Stomach (tissue), 9 donors: ENCODE measurements around the gene SNX20. TPM values are rescaled to one million over a fixed set of nuclear protein-coding genes. Genes with fewer than 3 reads are reported as not detected.

Experiments
- DNase-seq, 2 donors: peaks; one replicate each; pipeline versions ENCODE4 v3.0.0 to v3.0.0-alpha.2; 2013 to 2019
- H3K27ac ChIP-seq, 5 donors: fragments of 200-600 bp in 4 of 5; sonication (generic) in 4 of 5; one replicate each; pipeline ENCODE4 v1.5.1; 2013 to 2019; ENCODE audit warnings: mild to moderate bottlenecking in 1 of 5, moderate library complexity in 1 of 5
- H3K27me3 ChIP-seq, 3 donors: fragments of 200-600 bp; sonication (generic); one replicate each; pipeline ENCODE4 v1.5.1; 2017 to 2019; ENCODE audit warnings: mixed run types in 1 of 3
- H3K36me3 ChIP-seq, 4 donors: fragments of 200-600 bp; sonication (generic); 1 replicate in 3 of 4; 2 replicates in 1 of 4; pipeline ENCODE4 v1.5.1; 2016 to 2019
- H3K4me1 ChIP-seq, 4 donors: fragments of 200-600 bp; sonication (generic); one replicate each; pipeline ENCODE4 v1.5.1; 2016 to 2019
- H3K4me3 ChIP-seq, 4 donors: fragments of 200-600 bp; sonication (generic) in 3 of 4; one replicate each; pipeline ENCODE4 v1.5.1; 2016 to 2019; ENCODE audit warnings: mild to moderate bottlenecking in 1 of 4
- H3K9me3 ChIP-seq, 4 donors: fragments of 200-600 bp; sonication (generic); one replicate each; pipeline ENCODE4 v1.5.1; 2016 to 2019
- CTCF ChIP-seq, 7 experiments: fragments of 450-650 bp in 4 of 7; fragments of 200-600 bp in 3 of 7; sonication (generic) in 3 of 7; IDR thresholded peaks; one replicate each; pipeline ENCODE4 v1.5.1; 2016 to 2019; ENCODE audit warnings: antibody characterized with exemption in 7 of 7, control low read depth in 2 of 7, mild to moderate bottlenecking in 1 of 7
- EP300 ChIP-seq: sonication (generic); formaldehyde crosslinking; IDR thresholded peaks from one replicate; pipeline ENCODE4 v1.6.1; 2017; ENCODE audit warnings: antibody characterized with exemption
- POLR2A ChIP-seq, 4 donors: fragments of 450-650 bp; IDR thresholded peaks; one replicate each; pipeline ENCODE4 v1.6.1; 2016; ENCODE audit warnings: antibody characterized with exemption in 4 of 4, control low read depth in 2 of 4, mild to moderate bottlenecking in 1 of 4, moderate library complexity in 1 of 4
- POLR2AphosphoS5 ChIP-seq, 3 donors: sonication (generic); formaldehyde crosslinking; IDR thresholded peaks; one replicate each; pipeline ENCODE4 v1.6.1; 2016; ENCODE audit warnings: antibody characterized with exemption in 3 of 3
- WGBS, 5 donors: extraction: QIAGEN DNeasy Blood & Tissue Kit in 3 of 5; methylation state at CpG; one replicate each; pipeline versions ENCODE4 v1.1.5 to v1.1.7; 2013 to 2018; 5-methylcytosine and 5-hydroxymethylcytosine counted together
- intact Hi-C: fragments of 100-400 bp; cut with DNase I; formaldehyde crosslinking; loops from one replicate; pipeline ENCODE4 v1.15.1; 2023; ENCODE audit warnings: low total_unique reads
- polyA plus RNA-seq, 3 donors: library from polyadenylated mRNA; stranded (reverse); fragments of 200-250 nt; gene quantifications; one replicate each; pipeline ENCODE4 v1.2.3, GENCODE V29; 2013
- total RNA-seq, 5 donors: library from RNA; depleted of rRNA; stranded (reverse); fragments of >200 nt; gene quantifications; one replicate each; pipeline versions ENCODE4 v1.1.0 to v1.2.3, GENCODE V29; 2014 to 2016
- donor health status: healthy with polysubstance abuse.
- donor health status: Bipolar disorder and iron deficiency.
- donor health status: healthy.

Gene SNX20
- total and polyA plus RNA-seq, 8 donors = 0.29 to 7.4 (median 1.1) TPM; not detected in 1

GRCh38 chr16:50657241-50657640 lies 23.9 kb downstream of the SNX20 start:
- intact Hi-C loops = no loop called here
- WGBS, 5 donors = 37 to 68% (median 47%) methylated on average over 5 of the region's 5 CpGs
- DNase-seq = no peak

GRCh38 chr16:50655558-50656055 lies 25.5 kb downstream of the SNX20 start:
- Histone ChIP-seq H3K4me3 (no peak overlapping the region), H3K4me1 (no peaks in the 10 kb centered on the region), H3K27ac (no peak overlapping the region), H3K27me3 (no peaks in the 10 kb centered on the region), H3K36me3 (no peaks in the 10 kb centered on the region), H3K9me3 (no peaks in the 10 kb centered on the region)
- TF ChIP-seq POLR2AphosphoS5 (IDR thresholded peaks at IDR 0.05) (no peak), POLR2A (IDR thresholded peaks at IDR 0.05) (no peak), CTCF (IDR thresholded peaks at IDR 0.05) (no peak), EP300 (no peak)
- intact Hi-C loops = no loop called here
- no peak for DNase-seq
- 87 to 94% (median 90%) methylated on average over 3 of the region's 3 CpGs for WGBS, 5 donors

More at GRCh38 chr16:50657241-50657640, 23.9 kb downstream of the SNX20 start:
- Histone ChIP-seq H3K4me1 (no peaks in the 10 kb centered on the region), H3K27ac (no peak overlapping the region), H3K27me3 (no peaks in the 10 kb centered on the region), H3K36me3 (no peaks in the 10 kb centered on the region), H3K9me3 (no peaks in the 10 kb centered on the region), H3K4me3 (no peak overlapping the region)
- TF ChIP-seq POLR2A (IDR thresholded peaks at IDR 0.05) (no peak), CTCF (IDR thresholded peaks at IDR 0.05) (no peak), POLR2AphosphoS5 (IDR thresholded peaks at IDR 0.05) (no peak), EP300 (no peak)

- peak in 1 of 2 donors; percentile 70 for DNase-seq
- 73 to 80% (median 77%) methylated on average over 11 of the region's 11 CpGs for WGBS, 5 donors
- TF ChIP-seq POLR2AphosphoS5 (IDR thresholded peaks at IDR 0.05) = no peak
- TF ChIP-seq EP300 = no peak
- TF ChIP-seq CTCF (IDR thresholded peaks at IDR 0.05) = no peak
- TF ChIP-seq POLR2A (IDR thresholded peaks at IDR 0.05) = no peak
- Histone ChIP-seq H3K4me3 (no peak overlapping the region), H3K36me3 (peaks cover 0 to 6% (median 0%) of the 10 kb centered on the region in 4 donors), H3K4me1 (no peaks in the 10 kb centered on the region), H3K27me3 (no peaks in the 10 kb centered on the region), H3K9me3 (no peaks in the 10 kb centered on the region), H3K27ac (no peak overlapping the region)
- intact Hi-C loops = no loop called here
Observed at GRCh38 chr16:50653633-50654519, 27.2 kb downstream of the SNX20 start.

GRCh38 chr16:50652836-50653425 lies 28.2 kb downstream of the SNX20 start:
- intact Hi-C loops = no loop called here
- no peak for DNase-seq
- Histone ChIP-seq H3K4me1 (no peaks in the 10 kb centered on the region), H3K4me3 (no peak overlapping the region), H3K27ac (no peak overlapping the region), H3K36me3 (peaks cover 0 to 16% (median 0%) of the 10 kb centered on the region in 4 donors), H3K27me3 (no peaks in the 10 kb centered on the region), H3K9me3 (no peaks in the 10 kb centered on the region)
- WGBS, 5 donors = 63 to 76% (median 66%) methylated on average over 14 of the region's 14 CpGs
- TF ChIP-seq POLR2A (IDR thresholded peaks at IDR 0.05) (no peak), CTCF (IDR thresholded peaks at IDR 0.05) (no peak), POLR2AphosphoS5 (IDR thresholded peaks at IDR 0.05) (no peak), EP300 (no peak)
